SIG-M5 (cell line): ENCODE results near the gene MBD3L5.
"Not testable (repeated sequence)": the region's sequence is repeated elsewhere in the genome, so short reads cannot be mapped to it uniquely, and the experiment has no call there.

Experiments
- DNase-seq: peaks from one replicate; lab custom pipeline; 2025; lab: John Stamatoyannopoulos, UW

Gene MBD3L5

GRCh38 chr19:7030278-7030677, at the start of gene MBD3L5:
Gene MBD3L5 (plus strand): TSS chr19:7030578. CDS start chr19:7030612, 34 bp downstream.
- not testable (repeated sequence) for DNase-seq

GRCh38 chr19:6983448-6983847, 46.9 kb upstream of the MBD3L5 start:
- no peak for DNase-seq

- peak; percentile 63 for DNase-seq
These were observed 42.5 kb upstream of the MBD3L5 start for GRCh38 chr19:6987850-6988249.

GRCh38 chr19:6988257-6988656, 42.1 kb upstream of the MBD3L5 start:
- DNase-seq, result no peak

GRCh38 chr19:6995054-6995453, 35.3 kb upstream of the MBD3L5 start:
- DNase-seq, result no peak

- no peak for DNase-seq
These were observed 33.6 kb upstream of the MBD3L5 start for GRCh38 chr19:6996810-6997209.

- peak; percentile 49 for DNase-seq
These were observed 32.5 kb upstream of the MBD3L5 start for GRCh38 chr19:6997679-6998445.

GRCh38 chr19:6999933-7000332, 30.4 kb upstream of the MBD3L5 start:
- no peak for DNase-seq

GRCh38 chr19:7000333-7000732, 30.0 kb upstream of the MBD3L5 start:
- no peak for DNase-seq

- no peak for DNase-seq
These were observed 29.6 kb upstream of the MBD3L5 start for GRCh38 chr19:7000816-7001215.

- DNase-seq, result no peak
These were observed 26.0 kb upstream of the MBD3L5 start for GRCh38 chr19:7004313-7004931.

GRCh38 chr19:7006135-7006704, 24.2 kb upstream of the MBD3L5 start:
- no peak for DNase-seq

- no peak for DNase-seq
These were observed 22.5 kb upstream of the MBD3L5 start for GRCh38 chr19:7007859-7008258.

GRCh38 chr19:7010722-7011593, 19.4 kb upstream of the MBD3L5 start:
- DNase-seq, result no peak

GRCh38 chr19:7013678-7014077, 16.7 kb upstream of the MBD3L5 start:
- no peak for DNase-seq

- DNase-seq, result no peak
These were observed 11.6 kb upstream of the MBD3L5 start for GRCh38 chr19:7018828-7019227.

GRCh38 chr19:7021331-7021730, 9.0 kb upstream of the MBD3L5 start, which contains the start of gene MBD3L2B:
Gene MBD3L2B (minus strand): TSS chr19:7021431. CDS start chr19:7021397, 34 bp downstream.
- not testable (repeated sequence) for DNase-seq

GRCh38 chr19:7028790-7029189, 1.6 kb upstream of the MBD3L5 start:
- DNase-seq, result not testable (repeated sequence)

- not testable (repeated sequence) for DNase-seq
These were observed 9.7 kb downstream of the MBD3L5 start, which contains the start of gene MBD3L4 for GRCh38 chr19:7040079-7040478. Gene MBD3L4 (minus strand): TSS chr19:7040179. CDS start chr19:7040144, 35 bp downstream.

GRCh38 chr19:7041563-7041962, 11.2 kb downstream of the MBD3L5 start:
- not testable (repeated sequence) for DNase-seq

- not testable (repeated sequence) for DNase-seq
These were observed 18.6 kb downstream of the MBD3L5 start, which contains the start of gene MBD3L2 for GRCh38 chr19:7049021-7049420. Gene MBD3L2 (plus strand): TSS chr19:7049321. CDS start chr19:7049374, 53 bp downstream.

- DNase-seq, result not testable (repeated sequence)
These were observed 21.0 kb downstream of the MBD3L5 start for GRCh38 chr19:7051421-7051820.
